Peyer's patch (tissue), 4 donors: Measurements from ENCODE around the gene KCNK13.

Experiments
- CTCF ChIP-seq, 6 experiments: fragments of 450-650 bp in 4 of 6; fragments of 200-600 bp in 2 of 6; sonication (generic) in 1 of 6; IDR thresholded peaks; one replicate each; pipeline ENCODE4 v1.5.1; 2017 to 2019; ENCODE audit warnings: antibody characterized with exemption in 6 of 6, mild to moderate bottlenecking in 3 of 6, moderate library complexity in 1 of 6
- POLR2A ChIP-seq, 2 donors: fragments of 450-650 bp; IDR thresholded peaks; one replicate each; pipeline ENCODE4 v1.5.1; 2017; ENCODE audit warnings: antibody characterized with exemption in 2 of 2, mild to moderate bottlenecking in 2 of 2, moderate library complexity in 2 of 2

- TF ChIP-seq CTCF (IDR thresholded peaks at IDR 0.05) (no peak), POLR2A (IDR thresholded peaks at IDR 0.05) (no peak)
Measured at GRCh38 chr14:90191585-90191984, 129.8 kb downstream of the KCNK13 start.
